Activated effector memory CD4-positive, alpha-beta T cell treated with Interleukin-2 at 50 U/mL for 16 hours (primary cell): Measurements from ENCODE around the gene KIFC1.

ENCODE experiments used
- DNase-seq: peaks from one replicate; pipeline ENCODE4 v3.0.0-alpha.2; 2020

The KIFC1 gene

DNA sequence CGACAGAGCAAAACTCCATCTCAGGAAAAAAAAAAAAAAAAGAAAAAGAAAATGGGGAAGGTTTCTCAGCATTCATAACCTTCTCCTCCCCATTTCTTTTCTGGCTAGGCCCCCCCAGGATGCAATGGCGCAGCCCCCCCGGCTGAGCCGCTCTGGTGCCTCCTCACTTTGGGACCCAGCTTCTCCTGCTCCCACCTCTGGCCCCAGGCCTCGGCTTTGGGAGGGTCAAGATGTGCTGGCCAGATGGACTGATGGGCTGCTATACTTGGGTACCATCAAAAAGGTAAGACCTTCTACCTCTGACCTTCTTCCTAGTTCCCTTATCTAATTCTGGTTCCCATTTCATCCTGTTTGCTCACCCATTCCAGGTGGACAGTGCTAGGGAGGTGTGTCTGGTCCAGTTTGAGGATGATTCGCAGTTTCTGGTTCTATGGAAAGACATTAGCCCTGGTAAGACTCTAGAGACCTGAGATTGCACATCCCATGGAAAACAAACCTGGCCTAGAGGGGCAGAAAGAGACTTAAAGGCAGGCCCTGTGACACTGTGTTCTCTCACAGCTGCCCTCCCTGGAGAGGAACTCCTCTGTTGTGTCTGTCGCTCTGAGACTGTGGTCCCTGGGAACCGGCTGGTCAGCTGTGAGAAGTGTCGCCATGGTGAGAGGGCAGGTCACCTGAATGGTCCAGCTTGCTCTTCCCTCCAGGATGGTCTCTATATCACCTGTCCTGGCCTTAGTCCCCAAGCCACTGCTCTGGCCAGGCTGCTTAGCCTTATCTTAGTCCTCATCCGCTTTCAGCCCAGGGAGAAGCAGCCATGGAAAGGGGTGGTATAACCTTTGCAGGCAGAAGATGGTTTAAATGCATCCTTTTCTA lies 20.8 kb downstream of the KIFC1 start:
- no peak for DNase-seq

DNA sequence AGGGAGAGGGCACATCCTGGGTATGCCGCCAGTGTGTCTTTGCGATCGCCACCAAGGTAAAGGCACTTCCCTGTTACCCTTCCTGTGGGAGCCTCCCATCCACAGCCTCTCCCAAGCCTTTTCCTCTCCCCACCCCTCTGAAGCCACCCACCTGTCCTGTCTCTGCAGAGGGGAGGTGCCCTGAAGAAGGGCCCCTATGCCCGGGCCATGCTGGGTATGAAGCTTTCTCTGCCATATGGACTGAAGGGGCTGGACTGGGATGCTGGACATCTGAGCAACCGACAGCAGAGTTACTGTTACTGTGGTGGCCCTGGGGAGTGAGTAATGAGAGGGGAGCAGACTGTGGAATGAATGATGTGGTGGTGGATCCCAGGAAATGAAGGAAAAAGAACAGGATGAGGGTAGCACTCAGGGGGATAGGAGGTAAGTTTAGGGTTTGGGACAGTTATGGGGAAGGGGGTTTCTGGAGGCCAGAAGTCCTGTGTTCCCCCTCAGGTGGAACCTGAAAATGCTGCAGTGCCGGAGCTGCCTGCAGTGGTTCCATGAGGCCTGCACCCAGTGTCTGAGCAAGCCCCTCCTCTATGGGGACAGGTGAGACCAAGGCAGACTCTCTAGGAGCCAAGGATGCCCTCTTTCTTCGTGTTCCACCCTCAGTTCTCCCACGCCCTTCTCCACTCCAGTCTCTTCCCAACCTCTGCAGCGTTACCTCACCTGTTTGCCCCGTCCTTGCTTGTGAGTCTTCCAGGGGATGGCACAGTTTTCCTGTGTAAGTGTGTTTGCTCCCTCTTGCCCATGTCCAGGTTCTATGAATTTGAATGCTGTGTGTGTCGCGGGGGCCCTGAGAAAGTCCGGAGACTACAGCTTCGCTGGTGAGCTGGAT lies 21.9 kb downstream of the KIFC1 start:
- DNase-seq, result no peak

DNA sequence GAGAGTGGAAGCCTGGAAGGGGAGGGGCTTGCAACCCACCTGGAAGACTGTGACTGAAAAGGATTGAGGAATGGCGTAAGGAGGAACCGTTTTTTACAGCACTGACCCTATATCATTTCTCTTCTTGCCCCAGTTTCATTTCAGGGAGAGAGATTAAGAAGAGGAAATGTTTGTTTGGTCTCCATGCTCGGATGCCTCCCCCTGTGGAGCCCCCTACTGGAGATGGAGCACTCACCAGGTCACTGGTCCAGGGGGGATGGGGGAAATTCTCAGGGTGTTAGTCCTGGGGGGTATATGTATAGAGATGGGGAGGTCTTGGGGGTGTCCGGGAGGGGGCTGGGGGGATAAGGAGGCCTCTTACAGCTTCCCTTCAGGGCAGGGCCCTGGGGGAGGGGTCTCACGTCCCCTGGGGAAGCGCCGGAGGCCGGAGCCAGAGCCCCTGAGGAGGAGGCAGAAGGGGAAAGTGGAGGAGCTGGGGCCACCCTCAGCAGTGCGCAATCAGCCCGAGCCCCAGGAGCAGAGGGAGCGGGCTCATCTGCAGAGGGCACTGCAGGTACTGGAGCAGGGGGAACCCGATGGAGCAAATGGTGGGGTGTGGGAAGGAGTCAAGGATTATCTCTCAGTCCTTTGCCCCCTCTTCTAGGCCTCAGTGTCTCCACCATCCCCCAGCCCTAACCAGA lies 23.1 kb downstream of the KIFC1 start:
- no peak for DNase-seq

DNA sequence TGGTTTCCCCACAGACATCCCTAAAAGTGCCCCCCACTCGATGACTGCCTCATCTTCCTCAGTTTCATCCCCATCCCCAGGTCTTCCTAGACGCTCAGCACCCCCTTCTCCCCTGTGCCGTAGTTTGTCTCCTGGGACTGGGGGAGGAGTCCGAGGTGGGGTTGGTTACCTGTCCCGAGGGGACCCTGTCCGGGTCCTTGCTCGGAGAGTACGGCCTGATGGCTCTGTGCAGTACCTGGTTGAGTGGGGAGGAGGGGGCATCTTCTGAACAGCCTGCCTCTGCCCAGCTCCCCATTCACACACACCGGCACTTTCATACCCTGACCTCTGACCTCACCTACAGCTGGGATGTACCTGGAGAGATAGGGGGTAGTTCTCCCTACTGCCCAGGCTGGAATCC lies 24.2 kb downstream of the KIFC1 start:
- no peak for DNase-seq

DNA sequence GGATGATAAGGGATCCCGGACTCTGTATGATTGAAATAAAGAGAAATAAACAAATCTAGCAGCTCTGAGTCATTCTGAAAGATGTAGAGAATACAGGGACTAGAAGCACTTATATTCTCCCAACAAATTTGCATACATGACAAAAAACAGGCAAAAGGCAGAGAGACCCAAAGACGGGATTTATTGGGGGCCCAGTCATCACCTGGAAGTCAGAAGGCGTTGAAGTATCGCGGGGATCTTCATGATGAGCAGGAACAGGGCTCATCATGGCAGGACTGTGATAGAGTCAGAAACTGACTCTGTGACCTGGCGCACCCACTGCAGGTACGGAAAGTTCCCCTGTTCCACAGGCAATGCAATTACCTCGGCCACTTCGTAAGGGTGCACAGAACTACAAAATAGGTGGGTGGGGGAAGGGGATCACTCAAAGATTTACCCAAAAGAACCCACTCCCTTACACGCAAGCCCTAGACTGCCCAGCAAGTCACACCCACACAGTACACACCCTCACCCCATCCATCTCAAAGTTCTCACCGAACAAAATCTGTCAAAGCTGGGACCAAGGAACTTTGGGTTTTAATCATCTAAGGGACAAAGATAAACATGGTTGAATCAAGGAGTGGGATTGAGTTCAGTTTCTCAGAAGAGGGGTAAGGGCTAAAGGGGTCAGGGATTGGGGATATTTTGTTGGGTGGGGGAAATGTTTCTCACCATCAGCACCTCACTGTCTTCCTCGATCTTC lies 24.9 kb downstream of the KIFC1 start:
- no peak for DNase-seq

DNA sequence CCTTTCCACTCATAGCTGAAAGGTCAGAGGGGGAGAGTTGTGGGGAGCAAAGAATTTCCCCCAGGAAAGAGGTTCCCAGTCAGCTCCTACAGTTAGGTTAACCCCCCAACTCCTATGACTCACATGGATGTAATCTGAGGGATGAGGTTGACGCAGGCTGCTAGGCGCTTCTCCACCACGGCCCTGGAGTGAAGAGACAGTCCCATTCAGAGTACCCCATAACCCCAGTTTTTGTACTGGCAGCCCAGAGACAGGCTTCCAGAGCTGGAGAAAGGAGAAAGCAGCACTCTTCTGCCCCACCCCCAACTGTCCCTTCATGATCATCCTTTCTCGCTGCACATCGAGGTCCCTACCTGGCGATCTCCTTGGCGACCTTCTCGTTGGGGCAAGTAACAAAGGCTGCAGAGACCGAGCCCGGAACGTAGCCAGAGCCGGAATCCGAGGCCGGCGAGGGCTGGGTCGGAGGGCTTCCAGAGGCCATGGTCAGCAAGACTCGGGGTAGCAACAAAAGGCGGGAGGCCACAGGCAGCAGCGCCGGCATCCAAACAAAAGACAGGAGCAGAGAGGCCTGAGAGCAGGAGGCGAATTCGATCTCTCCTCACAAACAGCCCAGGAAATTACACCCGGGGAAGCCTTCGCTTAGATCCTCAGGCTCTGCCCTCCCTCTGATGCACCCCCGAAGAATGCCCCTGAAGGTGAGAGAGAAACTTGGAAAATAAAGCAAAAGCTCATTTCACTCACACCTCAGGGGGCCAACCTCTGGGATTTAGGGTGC lies 25.7 kb downstream of the KIFC1 start:
- DNase-seq, result no peak

DNA sequence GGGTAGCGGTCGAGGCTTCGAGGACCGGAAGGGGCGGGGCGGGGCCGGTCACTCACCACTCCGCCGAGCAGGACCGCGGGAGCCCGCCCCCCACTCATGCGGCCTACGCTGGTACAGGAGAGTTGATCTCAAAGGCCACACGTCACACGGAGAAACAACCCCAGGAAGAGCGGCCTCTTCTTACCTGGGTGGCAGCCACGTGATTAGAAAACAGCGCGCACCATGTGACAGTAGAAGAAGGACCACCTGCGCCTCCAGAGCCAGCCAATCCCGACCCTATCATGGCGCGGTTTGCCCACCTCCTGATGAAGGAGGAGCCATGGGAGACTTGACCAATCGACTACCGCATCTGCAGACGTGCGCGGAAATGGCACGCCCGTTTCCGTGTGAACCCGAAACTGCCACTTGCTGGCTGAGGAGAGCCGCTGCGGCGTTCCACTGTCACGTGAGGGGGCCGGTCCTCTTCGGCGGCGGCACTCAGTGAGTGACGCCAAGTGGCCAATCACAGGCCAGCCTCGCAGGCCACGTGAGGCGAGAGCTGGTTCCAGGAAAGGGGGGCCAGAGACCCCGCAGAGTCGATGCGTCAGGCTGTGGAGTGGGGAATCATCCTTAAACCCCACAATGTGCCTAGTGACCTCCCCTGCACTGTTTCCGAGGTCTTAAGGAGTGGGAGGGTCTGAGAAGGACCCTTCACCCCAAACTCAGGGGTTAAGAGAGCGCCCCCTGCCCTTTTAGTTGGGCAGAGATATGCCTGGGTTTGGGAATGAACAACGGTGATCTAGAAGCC lies 26.5 kb downstream of the KIFC1 start, which contains the start of gene CUTA:
Gene CUTA, minus strand, starts transcription at position 205 of the 787 bp plus-strand sequence. Its CDS starts 107 bp downstream, at position 98.
- peak; percentile 98 for DNase-seq

DNA sequence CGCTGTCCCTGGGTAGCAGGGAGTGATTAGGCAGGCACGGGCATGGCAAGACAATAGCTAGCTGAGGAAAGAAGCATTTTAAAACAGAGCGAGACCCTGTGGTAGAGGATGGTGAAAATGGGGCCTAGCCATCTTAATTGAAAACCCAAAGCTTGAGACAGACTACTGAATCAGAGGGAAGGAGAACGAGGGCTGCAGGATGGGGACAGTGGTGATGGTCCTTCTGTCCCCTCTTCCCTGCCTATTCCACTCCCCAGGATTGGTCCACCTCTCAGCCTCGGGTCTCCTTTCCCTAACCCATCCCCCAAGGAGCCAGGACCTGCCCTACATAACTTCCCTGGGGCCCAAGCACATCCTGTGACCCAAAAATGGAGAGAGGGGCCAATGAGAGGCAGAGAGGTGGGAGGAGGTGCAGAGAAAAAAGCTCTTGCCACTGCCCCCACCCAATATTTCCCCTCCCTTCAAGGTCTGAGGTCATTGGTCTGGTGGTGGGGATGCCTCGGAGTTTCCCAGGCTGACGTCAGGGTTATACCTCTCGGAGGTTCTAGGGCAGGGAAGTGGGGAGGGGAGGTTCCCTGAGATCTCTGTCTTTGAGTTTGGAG lies 27.2 kb downstream of the KIFC1 start:
- DNase-seq, result no peak

DNA sequence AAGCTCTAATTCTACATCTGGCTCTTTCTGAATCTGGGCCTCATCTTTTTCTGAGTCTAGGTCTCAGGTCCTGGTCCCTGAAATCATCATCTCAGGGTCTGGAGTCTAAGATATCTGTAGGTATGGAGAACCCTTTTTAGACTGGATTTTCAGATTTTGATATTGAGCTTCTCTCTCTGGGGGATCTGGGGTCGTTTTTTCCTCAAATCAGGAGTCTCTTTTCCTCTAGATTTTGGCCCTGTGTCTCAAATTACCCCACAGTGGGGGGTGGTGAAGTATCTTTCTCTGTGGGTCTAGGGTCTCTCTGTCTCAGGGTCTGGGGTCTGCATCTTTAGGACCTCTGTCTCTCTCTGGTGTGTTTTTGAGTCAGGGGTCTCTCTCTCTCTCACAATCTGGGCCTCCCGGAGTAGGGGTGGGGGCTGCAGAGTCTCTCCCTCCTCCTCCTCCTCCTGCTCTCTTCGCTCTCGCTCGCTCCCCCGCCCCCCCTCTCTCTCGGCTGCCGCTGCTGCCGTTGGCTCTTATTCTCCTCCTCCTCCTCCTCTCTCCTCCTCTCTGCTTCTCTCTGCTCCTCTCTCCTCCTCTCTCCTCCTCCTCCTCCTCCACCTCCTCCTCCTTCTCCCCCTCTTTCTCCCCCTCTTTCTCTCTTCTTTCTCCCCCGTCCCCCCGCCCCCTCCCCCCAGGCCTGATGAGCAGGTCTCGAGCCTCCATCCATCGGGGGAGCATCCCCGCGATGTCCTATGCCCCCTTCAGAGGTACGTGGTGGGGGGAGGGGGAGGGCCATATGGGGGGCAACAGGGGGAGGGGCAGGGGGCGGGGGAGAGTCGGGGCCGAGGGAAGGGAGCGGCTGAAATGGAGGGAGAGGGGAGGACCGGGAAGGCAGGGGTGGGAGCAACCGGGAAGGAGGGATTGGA lies 28.2 kb downstream of the KIFC1 start, which contains the start of gene SYNGAP1:
Gene SYNGAP1, plus strand, starts transcription at position 486 of the 911 bp plus-strand sequence. Its CDS starts 200 bp downstream, at position 686.
- DNase-seq, result no peak

DNA sequence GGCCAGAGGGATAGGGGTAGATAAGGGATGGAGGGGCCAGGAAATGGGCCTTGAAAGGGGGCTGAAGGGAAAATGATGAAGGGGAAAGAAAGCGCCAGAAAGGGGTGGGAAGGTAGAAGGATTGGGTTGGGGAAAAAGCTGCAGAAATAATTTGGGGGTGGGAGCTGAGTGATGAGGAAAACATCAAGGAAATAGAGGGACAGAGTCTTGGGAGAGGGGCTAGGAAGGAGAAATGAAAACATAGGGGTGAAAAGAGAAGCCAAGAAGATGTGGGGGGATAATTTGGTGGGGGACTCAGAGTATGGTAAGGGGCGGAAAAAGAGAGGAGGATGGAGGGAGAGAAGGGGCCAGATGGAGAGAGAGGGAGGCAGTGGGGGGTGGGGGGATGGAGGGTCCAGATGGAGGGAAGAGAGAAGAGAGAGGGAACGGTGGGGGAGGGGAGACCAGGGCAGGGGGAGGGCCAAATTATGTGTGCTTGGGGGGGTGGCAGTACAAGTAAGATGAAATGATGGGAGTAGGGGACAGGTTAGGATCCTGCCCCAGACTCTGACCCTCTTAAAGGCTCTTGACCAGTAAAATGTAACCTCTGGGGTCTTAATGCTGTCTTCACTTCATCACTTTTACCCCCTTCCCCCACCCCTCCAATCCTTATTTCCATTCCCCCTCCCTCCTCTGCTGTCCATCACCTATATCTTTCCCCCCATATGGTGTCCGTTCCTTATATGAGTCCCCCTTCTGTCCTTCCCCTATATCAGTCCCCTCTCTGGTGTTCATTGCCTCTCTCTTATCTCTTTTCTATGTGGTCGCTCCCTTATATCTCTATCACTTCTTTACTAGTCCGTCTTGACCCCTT lies 29.1 kb downstream of the KIFC1 start:
- DNase-seq, result no peak

DNA sequence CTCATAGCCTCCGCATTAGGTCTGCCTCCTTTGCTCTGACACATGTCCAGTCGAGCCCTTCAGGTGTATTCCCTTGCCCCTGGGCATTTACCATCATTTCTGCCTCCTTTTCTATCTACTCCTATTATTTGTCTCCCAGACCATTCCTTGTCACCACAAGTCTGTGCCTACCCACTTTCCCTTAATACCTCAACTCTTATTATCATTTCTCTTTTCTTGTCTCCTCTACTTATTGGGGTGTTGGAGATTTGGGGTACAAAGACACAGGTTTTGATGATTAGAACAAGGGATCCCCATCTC lies 29.7 kb downstream of the KIFC1 start:
- DNase-seq, result no peak

DNA sequence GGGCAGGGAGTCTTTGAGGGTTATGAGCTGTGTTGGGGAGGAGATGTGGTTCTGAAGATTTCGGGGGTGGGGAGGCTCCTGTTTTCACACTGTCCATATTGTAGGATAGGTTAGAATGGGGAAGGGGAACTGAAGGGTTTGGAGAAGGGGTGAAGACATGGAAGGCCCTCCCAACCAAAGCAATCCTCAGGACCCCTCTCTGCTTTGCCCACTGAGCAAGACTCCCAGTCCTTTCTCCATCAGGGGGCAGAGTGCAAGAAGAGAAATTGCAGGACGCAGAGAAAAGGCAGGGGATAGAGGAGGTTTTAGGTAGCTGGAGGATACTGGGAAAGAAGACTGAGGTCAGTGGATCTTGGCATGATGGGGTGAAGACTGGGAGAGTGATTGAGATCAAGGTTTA lies 32.2 kb downstream of the KIFC1 start:
- DNase-seq, result no peak

DNA sequence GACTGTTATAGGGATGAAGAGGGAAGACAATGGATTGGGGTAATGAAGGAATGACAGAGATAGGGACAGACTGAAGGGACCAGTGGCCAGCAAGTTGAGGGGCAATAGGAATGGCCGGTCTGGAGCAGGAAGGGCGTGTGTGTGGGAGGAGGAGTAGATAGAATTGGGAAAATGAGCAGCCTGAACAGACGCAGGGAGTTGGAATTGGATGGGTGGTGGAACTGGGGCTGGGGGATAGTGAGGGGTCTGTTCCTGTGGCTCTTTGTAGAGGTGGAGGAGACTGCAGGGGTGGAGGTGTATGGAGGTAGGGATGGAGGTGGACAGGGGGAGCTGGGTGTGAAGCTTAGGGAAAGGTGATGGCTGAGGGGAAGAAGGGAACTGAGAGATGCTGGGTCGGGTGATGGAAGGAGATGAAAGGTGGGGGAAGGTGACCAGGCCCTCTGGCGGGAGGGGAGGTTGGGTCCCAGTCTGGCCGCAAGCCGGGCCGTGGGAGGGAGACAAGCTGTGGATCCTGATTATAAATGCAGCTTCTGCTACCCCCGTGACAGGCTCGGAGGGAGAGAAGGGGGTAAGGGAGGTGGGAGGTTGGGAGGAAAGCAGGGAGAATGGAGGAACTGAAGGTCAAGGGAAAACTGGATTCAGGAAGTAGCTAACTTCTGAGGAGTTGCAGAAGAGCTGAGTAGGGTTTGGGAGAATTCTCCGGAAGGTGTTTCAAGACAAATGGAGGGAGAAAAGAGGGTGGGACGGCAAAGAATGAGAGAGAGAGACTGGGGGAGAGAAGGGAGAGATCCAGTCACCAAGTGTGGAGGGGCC lies 33.4 kb downstream of the KIFC1 start:
- DNase-seq, result no peak

DNA sequence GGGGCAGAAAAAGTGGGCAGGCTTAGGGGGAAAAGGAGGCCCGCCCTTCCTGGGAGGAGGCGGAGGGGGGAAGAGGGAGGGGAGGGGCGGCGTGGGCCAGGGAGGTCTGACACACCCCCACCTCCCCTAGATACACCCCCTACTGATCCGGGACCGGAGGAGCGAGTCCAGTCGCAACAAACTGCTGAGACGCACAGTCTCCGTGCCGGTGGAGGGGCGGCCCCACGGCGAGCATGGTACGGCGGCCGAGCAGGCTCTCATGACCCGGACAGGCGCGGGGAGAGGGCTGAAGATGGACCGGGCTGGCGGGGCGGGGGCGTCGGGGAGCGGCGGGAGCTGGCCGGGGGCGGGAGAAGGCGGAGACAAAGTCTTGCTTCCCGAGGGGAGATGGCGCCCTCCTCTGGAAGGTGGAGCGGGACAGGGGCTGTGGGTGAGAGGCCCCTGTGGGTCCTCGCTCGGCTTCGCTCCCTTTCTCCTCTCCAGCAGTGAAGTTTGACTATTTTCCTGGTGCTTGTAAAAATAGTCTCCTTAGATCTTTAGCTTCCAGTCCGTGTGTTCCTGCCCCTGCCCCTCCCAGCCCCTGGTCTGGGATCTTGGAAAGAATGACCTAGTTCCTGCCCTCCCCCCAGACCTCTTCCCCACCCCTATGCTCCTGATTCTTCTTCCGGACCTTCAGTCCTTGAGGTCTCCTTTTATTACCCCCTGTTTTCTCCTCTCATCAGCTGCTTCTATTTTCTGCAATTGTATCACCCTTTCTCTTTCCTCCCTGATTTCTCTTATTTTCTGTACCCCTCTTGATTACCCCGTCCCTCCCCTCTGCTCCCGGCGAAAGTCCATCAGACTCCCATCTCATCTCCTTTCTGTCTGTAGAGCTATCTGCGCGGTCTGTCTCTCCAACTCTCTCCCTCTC lies 34.3 kb downstream of the KIFC1 start:
- DNase-seq, result peak; percentile 73

DNA sequence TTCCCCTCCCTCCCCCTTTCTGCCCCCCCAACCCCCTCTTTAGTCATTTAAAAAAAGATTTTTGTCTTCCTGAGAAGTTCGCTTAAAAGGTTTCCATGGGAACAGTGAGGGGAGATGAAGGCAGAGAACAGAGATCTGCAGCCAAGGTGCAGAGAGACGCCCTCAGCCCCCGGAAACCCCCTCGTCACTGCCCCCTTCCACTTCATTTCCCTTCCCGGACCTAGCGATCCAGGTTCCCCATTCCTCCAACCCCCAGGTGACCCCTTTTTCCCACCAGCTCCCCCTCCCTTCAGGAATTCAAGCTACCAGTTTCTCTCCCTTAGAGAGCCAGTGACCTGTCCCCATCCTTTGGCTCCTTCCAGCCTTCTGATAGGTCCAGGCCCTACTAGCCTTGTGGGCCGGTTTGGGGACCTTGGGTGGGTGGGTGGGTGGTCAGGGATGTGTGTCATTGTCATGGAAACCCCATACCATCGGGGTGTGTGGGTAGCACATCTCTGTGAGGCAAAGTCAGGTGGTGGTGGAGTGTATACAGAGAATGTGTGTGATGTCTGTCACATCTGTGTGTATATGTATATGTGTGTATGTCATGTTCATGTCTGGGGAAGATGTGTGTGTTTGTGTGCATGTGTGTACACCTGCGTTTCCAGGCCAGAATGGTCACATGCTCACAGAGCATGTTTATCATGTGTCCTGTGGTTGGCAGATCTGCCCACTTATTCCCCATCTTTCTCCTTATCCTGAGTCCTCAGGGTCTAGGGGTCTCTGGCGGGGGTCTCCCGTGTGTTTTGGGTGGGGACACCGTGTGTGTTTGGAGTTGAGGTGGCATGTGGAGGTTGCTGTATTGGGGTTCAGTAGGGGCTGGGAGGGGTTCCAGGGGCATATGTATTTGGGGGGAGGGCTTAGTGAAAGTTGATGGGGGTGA lies 35.2 kb downstream of the KIFC1 start:
- DNase-seq, result no peak
